ENCODE data around the gene PLCB4. TPM values are rescaled to one million over a fixed set of nuclear protein-coding genes. Genes with fewer than 3 reads are reported as not detected.

PLCB4 gene
- total RNA-seq, 1 experiment from 2014 or later: 10.1 TPM

- H3K4me1 ChIP-seq (ENCODE audit: insufficient read depth, low read length): no peaks in the 10 kb centered on the region; the same call in 1 of the 2 replicates
- H3K23me2 ChIP-seq (ENCODE audit: insufficient read length, low read depth, low read length, poor library complexity, severe bottlenecking): no peaks in the 10 kb centered on the region
- H4K8ac ChIP-seq (replicated peaks; ENCODE audit: insufficient read length, low read depth, low read length): no peak overlapping the region
- Mint-ChIP-seq H3K27me3 (ENCODE audit: low read depth) (no peaks in the 10 kb centered on the region), H3K9me3 (no peaks in the 10 kb centered on the region), H3K36me3 (ENCODE audit: insufficient read depth in 1 of 3, low read depth in 3 of 3) (no peaks in the 10 kb centered on the region; a peak in 2 of 7 replicates), H3K4me1 (peaks cover 21 to 30% of the 10 kb centered on the region in 2 experiments), H3K27ac (peak overlapping the region; percentile 0 to 15 (median 6); a peak in 4 of 7 replicates), H3K4me3 (no peak overlapping the region)
- DNase-seq: no peak
- peak overlapping the region; percentile 14 for H2AK5ac ChIP-seq (ENCODE audit: insufficient read length, low read length)
- H3K4me2 ChIP-seq (ENCODE audit: insufficient read depth, insufficient read length, low read length): no peak overlapping the region
- no peak overlapping the region for H2BK15ac ChIP-seq (ENCODE audit: low read depth, low read length)
- H2BK12ac ChIP-seq (ENCODE audit: insufficient read length, low read depth, low read length): no peak overlapping the region
- H3K23ac ChIP-seq (ENCODE audit: insufficient read length, low read depth, low read length): no peak overlapping the region
- H2AFZ ChIP-seq (ENCODE audit: low read length): no peak overlapping the region
- no peaks in the 10 kb centered on the region for H3K79me2 ChIP-seq (ENCODE audit: insufficient read depth, low read length)
- no peak overlapping the region for H3K14ac ChIP-seq (ENCODE audit: insufficient read depth, low read length)
- no peak overlapping the region for H2BK20ac ChIP-seq (ENCODE audit: low read depth, low read length, poor library complexity, severe bottlenecking)
- no peaks in the 10 kb centered on the region for H3K79me1 ChIP-seq (ENCODE audit: insufficient read depth, low read depth, low read length, poor library complexity, severe bottlenecking)
- WGBS (ENCODE audit: extremely low coverage, insufficient read length, low lambda C conversion rate): no CpG with 5 or more reads among the region's 1 CpG
- no peak overlapping the region for H4K5ac ChIP-seq (ENCODE audit: insufficient read length, low read depth, low read length)
- H2BK5ac ChIP-seq (ENCODE audit: insufficient read length, low read length): peak overlapping the region; percentile 42
- no peak overlapping the region for H3K18ac ChIP-seq (ENCODE audit: insufficient read length, low read depth, low read length)
- no peak overlapping the region for H3T11ph ChIP-seq (ENCODE audit: low read length)
- no peaks in the 10 kb centered on the region for H4K20me1 ChIP-seq (ENCODE audit: control insufficient read depth, insufficient read depth, insufficient read length)
- no peak overlapping the region for H3K4ac ChIP-seq (ENCODE audit: low read depth, low read length)
- H4K91ac ChIP-seq (ENCODE audit: insufficient read length, low read depth, low read length): no peak overlapping the region
- no peaks in the 10 kb centered on the region for H3K27me3 ChIP-seq (ENCODE audit: insufficient read depth, low read length)
- no peak overlapping the region for H3K56ac ChIP-seq (ENCODE audit: insufficient read length, low read depth, low read length)
- H2BK120ac ChIP-seq (ENCODE audit: low read depth, low read length, poor library complexity, severe bottlenecking): no peak overlapping the region
- TF ChIP-seq, protein P1, sequence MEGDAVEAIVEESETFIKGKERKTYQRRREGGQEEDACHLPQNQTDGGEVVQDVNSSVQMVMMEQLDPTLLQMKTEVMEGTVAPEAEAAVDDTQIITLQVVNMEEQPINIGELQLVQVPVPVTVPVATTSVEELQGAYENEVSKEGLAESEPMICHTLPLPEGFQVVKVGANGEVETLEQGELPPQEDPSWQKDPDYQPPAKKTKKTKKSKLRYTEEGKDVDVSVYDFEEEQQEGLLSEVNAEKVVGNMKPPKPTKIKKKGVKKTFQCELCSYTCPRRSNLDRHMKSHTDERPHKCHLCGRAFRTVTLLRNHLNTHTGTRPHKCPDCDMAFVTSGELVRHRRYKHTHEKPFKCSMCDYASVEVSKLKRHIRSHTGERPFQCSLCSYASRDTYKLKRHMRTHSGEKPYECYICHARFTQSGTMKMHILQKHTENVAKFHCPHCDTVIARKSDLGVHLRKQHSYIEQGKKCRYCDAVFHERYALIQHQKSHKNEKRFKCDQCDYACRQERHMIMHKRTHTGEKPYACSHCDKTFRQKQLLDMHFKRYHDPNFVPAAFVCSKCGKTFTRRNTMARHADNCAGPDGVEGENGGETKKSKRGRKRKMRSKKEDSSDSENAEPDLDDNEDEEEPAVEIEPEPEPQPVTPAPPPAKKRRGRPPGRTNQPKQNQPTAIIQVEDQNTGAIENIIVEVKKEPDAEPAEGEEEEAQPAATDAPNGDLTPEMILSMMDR (conservative IDR thresholded peaks at IDR 0.05): no peak
- H3K9me3 ChIP-seq (ENCODE audit: control insufficient read depth, low read depth, low read length): no peaks in the 10 kb centered on the region
- H3K27ac ChIP-seq (ENCODE audit: insufficient read length, low read depth, low read length): no peak overlapping the region
- H3K9ac ChIP-seq (ENCODE audit: extremely low read depth, insufficient read length, low read length): no peak overlapping the region
These were observed 305.6 kb downstream of the PLCB4 start for GRCh38 chr20:9374480-9374879.
